H9 (cell line): Measurements from ENCODE around the gene ST6GALNAC2. TPM values are rescaled to one million over a fixed set of nuclear protein-coding genes. Genes with fewer than 3 reads are reported as not detected.

Source experiments
- DNase-seq: peaks from one replicate; pipeline ENCODE4 v3.0.0-alpha.2; 2017
- H2AFZ ChIP-seq: one replicate; pipeline ENCODE4 v1.6.1; 2013; ENCODE audit warnings: mild to moderate bottlenecking, low read length, control low read depth, moderate library complexity
- H2AK5ac ChIP-seq: 2 replicates; pipeline ENCODE4 v1.6.1; 2013; ENCODE audit warnings: low read length, control low read depth, mixed read lengths; ENCODE audit not compliant: insufficient read length
- H2BK120ac ChIP-seq: one replicate; pipeline ENCODE4 v1.6.1; 2013; ENCODE audit warnings: low read depth, mild to moderate bottlenecking, low read length, control low read depth, inconsistent platforms; ENCODE audit not compliant: poor library complexity, severe bottlenecking
- H2BK12ac ChIP-seq: 2 replicates; pipeline ENCODE4 v1.6.1; 2013; ENCODE audit warnings: low read length, control low read depth, mixed read lengths, low read depth; ENCODE audit not compliant: insufficient read length
- H2BK15ac ChIP-seq: 2 replicates; pipeline ENCODE4 v1.6.1; 2013; ENCODE audit warnings: low read depth, low read length, control low read depth
- H2BK20ac ChIP-seq: one replicate; pipeline ENCODE4 v1.6.1; 2013; ENCODE audit warnings: low read depth, mild to moderate bottlenecking, low read length, control low read depth, inconsistent platforms; ENCODE audit not compliant: poor library complexity, severe bottlenecking
- H2BK5ac ChIP-seq: 2 replicates; pipeline ENCODE4 v1.6.1; 2013; ENCODE audit warnings: low read length, control low read depth, mixed read lengths; ENCODE audit not compliant: insufficient read length
- H3K14ac ChIP-seq: 2 replicates; pipeline ENCODE4 v1.6.1; 2013; ENCODE audit warnings: low read length, control low read depth; ENCODE audit not compliant: insufficient read depth
- H3K18ac ChIP-seq: 2 replicates; pipeline ENCODE4 v1.6.1; 2013; ENCODE audit warnings: low read depth, mild to moderate bottlenecking, mixed read lengths, low read length, control low read depth; ENCODE audit not compliant: insufficient read length
- H3K23ac ChIP-seq: 2 replicates; pipeline ENCODE4 v1.6.1; 2013; ENCODE audit warnings: low read length, control low read depth, mixed read lengths, low read depth; ENCODE audit not compliant: insufficient read length
- H3K23me2 ChIP-seq: 2 replicates; pipeline ENCODE4 v1.6.1; 2013; ENCODE audit warnings: low read depth, mild to moderate bottlenecking, mixed read lengths, low read length, control low read depth; ENCODE audit not compliant: insufficient read length, poor library complexity, severe bottlenecking
- H3K27ac ChIP-seq: 2 replicates; pipeline ENCODE4 v1.5.1; 2013; ENCODE audit warnings: low read length, control low read depth, mixed read lengths, low read depth; ENCODE audit not compliant: insufficient read length
- H3K27me3 ChIP-seq: 2 replicates; pipeline ENCODE4 v1.6.1; 2013; ENCODE audit warnings: low read length, control low read depth, inconsistent platforms; ENCODE audit not compliant: insufficient read depth
- H3K4ac ChIP-seq: 2 replicates; pipeline ENCODE4 v1.6.1; 2013; ENCODE audit warnings: low read depth, mild to moderate bottlenecking, control low read depth, inconsistent platforms, low read length, moderate library complexity
- H3K4me1 ChIP-seq: 2 replicates; pipeline ENCODE4 v1.6.1; 2013; ENCODE audit warnings: low read length, control low read depth, inconsistent platforms; ENCODE audit not compliant: insufficient read depth
- H3K4me2 ChIP-seq: 2 replicates; pipeline ENCODE4 v1.6.1; 2013; ENCODE audit warnings: low read length, control low read depth, mixed read lengths; ENCODE audit not compliant: insufficient read length, insufficient read depth
- H3K56ac ChIP-seq: 2 replicates; pipeline ENCODE4 v1.6.1; 2013; ENCODE audit warnings: low read depth, mild to moderate bottlenecking, mixed read lengths, low read length, control low read depth; ENCODE audit not compliant: insufficient read length
- H3K79me1 ChIP-seq: 2 replicates; pipeline ENCODE4 v1.6.1; 2013; ENCODE audit warnings: low read depth, mild to moderate bottlenecking, moderate library complexity, low read length, control low read depth, inconsistent platforms; ENCODE audit not compliant: insufficient read depth, poor library complexity, severe bottlenecking
- H3K79me2 ChIP-seq: 2 replicates; pipeline ENCODE4 v1.6.1; 2013; ENCODE audit warnings: low read length, control low read depth, inconsistent platforms; ENCODE audit not compliant: insufficient read depth
- H3K9ac ChIP-seq: 2 replicates; pipeline ENCODE4 v1.6.1; 2013; ENCODE audit warnings: low read length, control low read depth, mixed read lengths; ENCODE audit not compliant: insufficient read length; ENCODE audit errors: extremely low read depth
- H3K9me3 ChIP-seq: one replicate; pipeline ENCODE4 v1.6.1; 2013; ENCODE audit warnings: low read depth, low read length, inconsistent platforms; ENCODE audit not compliant: control insufficient read depth
- H3T11ph ChIP-seq: one replicate; pipeline ENCODE4 v1.6.1; 2013; ENCODE audit warnings: mild to moderate bottlenecking, low read length, control low read depth, inconsistent platforms
- H4K20me1 ChIP-seq: one replicate; pipeline ENCODE4 v1.6.1; 2013; ENCODE audit not compliant: control insufficient read depth, insufficient read length, insufficient read depth
- H4K5ac ChIP-seq: 2 replicates; pipeline ENCODE4 v1.6.1; 2013; ENCODE audit warnings: low read depth, mild to moderate bottlenecking, mixed read lengths, low read length, control low read depth; ENCODE audit not compliant: insufficient read length
- H4K8ac ChIP-seq: replicated peaks from 2 replicates; pipeline ENCODE4 v1.6.1; 2013; ENCODE audit warnings: low read length, control low read depth, mixed read lengths, low read depth; ENCODE audit not compliant: insufficient read length
- H4K91ac ChIP-seq: 2 replicates; pipeline ENCODE4 v1.6.1; 2013; ENCODE audit warnings: low read depth, mild to moderate bottlenecking, moderate library complexity, mixed read lengths, low read length, control low read depth; ENCODE audit not compliant: insufficient read length
- H3K27ac Mint-ChIP-seq, 3 experiments: 2 replicates in 2 of 3; 3 replicates in 1 of 3; pipeline ENCODE4 v1.8.0; 2020 to 2021; ENCODE audit warnings: mixed read lengths in 3 of 3, mild to moderate bottlenecking in 1 of 3, moderate library complexity in 1 of 3
- H3K27me3 Mint-ChIP-seq: 2 replicates; pipeline ENCODE4 v1.8.0; 2021; ENCODE audit warnings: low read depth, mild to moderate bottlenecking, moderate library complexity, mixed read lengths
- H3K36me3 Mint-ChIP-seq, 3 experiments: 2 replicates in 2 of 3; 3 replicates in 1 of 3; pipeline ENCODE4 v1.8.0; 2020 to 2021; ENCODE audit warnings: low read depth in 3 of 3, mixed read lengths in 3 of 3; ENCODE audit not compliant: insufficient read depth in 1 of 3
- H3K4me1 Mint-ChIP-seq, 2 experiments: 2 replicates each; pipeline ENCODE4 v1.8.0; 2020; ENCODE audit warnings: mixed read lengths in 2 of 2
- H3K4me3 Mint-ChIP-seq, 2 experiments: 2 replicates in 1 of 2; 3 replicates in 1 of 2; pipeline ENCODE4 v1.8.0; 2020 to 2021; ENCODE audit warnings: mild to moderate bottlenecking in 2 of 2, mixed read lengths in 2 of 2, moderate library complexity in 1 of 2
- H3K9me3 Mint-ChIP-seq, 2 experiments: 2 replicates in 1 of 2; 3 replicates in 1 of 2; pipeline ENCODE4 v1.8.0; 2020; ENCODE audit warnings: mild to moderate bottlenecking in 2 of 2, mixed read lengths in 2 of 2, moderate library complexity in 1 of 2
- WGBS: extraction: QIAGEN DNeasy Blood & Tissue Kit; methylation state at CpG from one replicate; pipeline ENCODE4 v1.1.7; 2013; ENCODE audit warnings: missing lambda C conversion rate, low lambda C conversion rate, mixed read lengths; ENCODE audit not compliant: insufficient read length; ENCODE audit errors: extremely low coverage; 5-methylcytosine and 5-hydroxymethylcytosine counted together
- total RNA-seq: library from RNA; stranded (reverse); gene quantifications from 2 replicates; pipeline ENCODE4 v1.2.1, GENCODE V29; 2021
- TF ChIP-seq, protein P1 (sequence below): fragments of 200-600 bp; sonication (generic); conservative IDR thresholded peaks from 3 replicates; pipeline ENCODE4 v1.8.0; 2021; ENCODE audit warnings: antibody characterized with exemption, mild to moderate bottlenecking

Gene ST6GALNAC2
- total RNA-seq, 1 experiment from 2014 or later = 0.46 TPM

- H4K5ac ChIP-seq = no peak overlapping the region
- no peaks in the 10 kb centered on the region; the same call in 1 of the 2 replicates for H3K27me3 Mint-ChIP-seq
- no peak overlapping the region for H3T11ph ChIP-seq
- H3K27ac Mint-ChIP-seq = no peak overlapping the region
- H3K4ac ChIP-seq = no peak overlapping the region
- no peak overlapping the region for H3K4me2 ChIP-seq
- no peak overlapping the region for H3K14ac ChIP-seq
- no peak overlapping the region for H3K18ac ChIP-seq
- no peak overlapping the region for H3K56ac ChIP-seq
- H3K4me1 Mint-ChIP-seq = peaks cover 19 to 31% of the 10 kb centered on the region in 2 experiments
- H2AK5ac ChIP-seq = no peak overlapping the region
- no peak for DNase-seq
- no peak overlapping the region for H2BK20ac ChIP-seq
- TF ChIP-seq, protein P1, sequence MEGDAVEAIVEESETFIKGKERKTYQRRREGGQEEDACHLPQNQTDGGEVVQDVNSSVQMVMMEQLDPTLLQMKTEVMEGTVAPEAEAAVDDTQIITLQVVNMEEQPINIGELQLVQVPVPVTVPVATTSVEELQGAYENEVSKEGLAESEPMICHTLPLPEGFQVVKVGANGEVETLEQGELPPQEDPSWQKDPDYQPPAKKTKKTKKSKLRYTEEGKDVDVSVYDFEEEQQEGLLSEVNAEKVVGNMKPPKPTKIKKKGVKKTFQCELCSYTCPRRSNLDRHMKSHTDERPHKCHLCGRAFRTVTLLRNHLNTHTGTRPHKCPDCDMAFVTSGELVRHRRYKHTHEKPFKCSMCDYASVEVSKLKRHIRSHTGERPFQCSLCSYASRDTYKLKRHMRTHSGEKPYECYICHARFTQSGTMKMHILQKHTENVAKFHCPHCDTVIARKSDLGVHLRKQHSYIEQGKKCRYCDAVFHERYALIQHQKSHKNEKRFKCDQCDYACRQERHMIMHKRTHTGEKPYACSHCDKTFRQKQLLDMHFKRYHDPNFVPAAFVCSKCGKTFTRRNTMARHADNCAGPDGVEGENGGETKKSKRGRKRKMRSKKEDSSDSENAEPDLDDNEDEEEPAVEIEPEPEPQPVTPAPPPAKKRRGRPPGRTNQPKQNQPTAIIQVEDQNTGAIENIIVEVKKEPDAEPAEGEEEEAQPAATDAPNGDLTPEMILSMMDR = no peak
- H2BK5ac ChIP-seq = no peak overlapping the region
- no peaks in the 10 kb centered on the region for H3K23me2 ChIP-seq
- H3K4me1 ChIP-seq = peaks cover under 1% of the 10 kb centered on the region; the same call in 1 of the 2 replicates
- H3K79me2 ChIP-seq = no peaks in the 10 kb centered on the region
- H4K91ac ChIP-seq = no peak overlapping the region
- H3K9me3 Mint-ChIP-seq = no peaks in the 10 kb centered on the region
- no peak overlapping the region for H3K9ac ChIP-seq
- H2AFZ ChIP-seq = no peak overlapping the region
- no peak overlapping the region for H2BK120ac ChIP-seq
- no peaks in the 10 kb centered on the region for H3K36me3 Mint-ChIP-seq
- H3K27ac ChIP-seq = no peak overlapping the region
- H4K8ac ChIP-seq = no peak overlapping the region
- no peaks in the 10 kb centered on the region for H4K20me1 ChIP-seq
- no peak overlapping the region for H2BK12ac ChIP-seq
- no peak overlapping the region for H3K23ac ChIP-seq
- no peaks in the 10 kb centered on the region for H3K27me3 ChIP-seq
- no peaks in the 10 kb centered on the region for H3K9me3 ChIP-seq
- WGBS = no CpG with 5 or more reads among the region's 5 CpGs
- H3K4me3 Mint-ChIP-seq = no peak overlapping the region
- no peak overlapping the region for H2BK15ac ChIP-seq
- no peaks in the 10 kb centered on the region for H3K79me1 ChIP-seq
Measured at GRCh38 chr17:76635039-76635438, 49.4 kb upstream of the ST6GALNAC2 start.
